Activated naive CD4-positive, alpha-beta T cell treated with anti-CD3 and anti-CD28 coated beads, Interleukin-2, amount 50 U/mL, for 72 hours (primary cell): ENCODE measurements around the gene CENPN. TPM values are rescaled to one million over a fixed set of nuclear protein-coding genes. Genes with fewer than 3 reads are reported as not detected.

Experiments
- ATAC-seq, 2 donors: fragments of 150-1000 bp; cut with Tn5 transposase; 2 replicates each; pipeline ENCODE4 v1.10.0; 2021; ENCODE audit warnings: mild to moderate bottlenecking in 2 of 2, moderate library complexity in 2 of 2
- DNase-seq, 2 donors: peaks; one replicate each; pipeline ENCODE4 v3.0.0; 2021 to 2022; ENCODE audit warnings: low spot score in 2 of 2
- H3K27ac Mint-ChIP-seq, 2 donors: one replicate each; pipeline ENCODE4 v1.8.0; 2022; ENCODE audit warnings: mild to moderate bottlenecking in 2 of 2, mixed read lengths in 2 of 2
- H3K36me3 Mint-ChIP-seq, 2 donors: one replicate each; pipeline ENCODE4 v1.8.0; 2022; ENCODE audit warnings: mixed read lengths in 2 of 2
- H3K9me3 Mint-ChIP-seq, 2 donors: one replicate each; pipeline ENCODE4 v1.8.0; 2022; ENCODE audit warnings: mixed read lengths in 2 of 2
- total RNA-seq, 2 donors: library from RNA; stranded (reverse); gene quantifications; one replicate each; pipeline ENCODE4 v1.2.3, GENCODE V29; 2022

The CENPN gene
- total RNA-seq, 2 donors from 2014 or later, result 41.7 to 57.9 TPM

DNA sequence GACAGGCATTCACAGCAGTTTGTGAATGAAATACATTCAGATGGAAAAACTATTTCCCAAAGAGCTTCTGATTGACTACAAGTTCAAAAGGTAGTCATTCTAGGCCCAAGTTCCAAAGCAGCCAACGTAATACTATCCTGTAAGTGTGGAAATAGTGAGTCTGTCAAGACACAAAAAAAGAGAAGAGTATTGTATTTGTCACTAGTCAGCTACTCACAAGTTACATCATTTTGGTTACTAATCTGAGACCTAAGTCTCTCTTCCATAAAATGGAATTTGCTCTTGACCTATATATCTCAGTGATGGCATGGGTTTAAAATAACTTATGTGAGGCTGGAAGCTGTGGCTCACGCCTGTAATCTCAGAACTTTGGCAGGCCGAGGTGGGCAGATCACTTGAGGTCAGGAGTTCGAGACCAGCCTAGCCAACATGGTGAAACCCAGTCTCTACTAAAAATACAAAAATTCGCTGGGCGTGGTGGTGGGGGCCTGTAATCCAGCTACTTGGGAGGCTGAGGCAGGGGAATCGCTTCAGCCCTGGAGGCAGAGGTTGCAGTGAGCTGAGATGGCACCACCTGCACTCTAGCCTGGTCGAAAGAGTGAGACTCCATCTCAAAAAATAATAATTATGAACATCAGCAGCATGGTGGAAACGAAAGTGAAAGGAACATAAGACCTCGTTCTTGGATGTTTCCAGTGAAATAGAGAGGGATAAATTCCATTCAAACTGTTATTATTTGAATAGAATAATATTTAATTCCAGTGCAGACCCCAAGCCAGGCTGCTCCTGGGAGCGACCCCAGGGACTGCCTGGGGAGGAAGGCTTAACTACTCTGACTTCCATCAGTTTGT, 3.2 kb upstream of the CENPN start:
- DNase-seq (no peak), ATAC-seq (peak; percentile 4 to 23)
- Mint-ChIP-seq H3K36me3 (peaks cover 14 to 62% of the 10 kb centered on the region in 2 donors), H3K27ac (peak overlapping the region; percentile 92 to 93), H3K9me3 (no peaks in the 10 kb centered on the region)

DNA sequence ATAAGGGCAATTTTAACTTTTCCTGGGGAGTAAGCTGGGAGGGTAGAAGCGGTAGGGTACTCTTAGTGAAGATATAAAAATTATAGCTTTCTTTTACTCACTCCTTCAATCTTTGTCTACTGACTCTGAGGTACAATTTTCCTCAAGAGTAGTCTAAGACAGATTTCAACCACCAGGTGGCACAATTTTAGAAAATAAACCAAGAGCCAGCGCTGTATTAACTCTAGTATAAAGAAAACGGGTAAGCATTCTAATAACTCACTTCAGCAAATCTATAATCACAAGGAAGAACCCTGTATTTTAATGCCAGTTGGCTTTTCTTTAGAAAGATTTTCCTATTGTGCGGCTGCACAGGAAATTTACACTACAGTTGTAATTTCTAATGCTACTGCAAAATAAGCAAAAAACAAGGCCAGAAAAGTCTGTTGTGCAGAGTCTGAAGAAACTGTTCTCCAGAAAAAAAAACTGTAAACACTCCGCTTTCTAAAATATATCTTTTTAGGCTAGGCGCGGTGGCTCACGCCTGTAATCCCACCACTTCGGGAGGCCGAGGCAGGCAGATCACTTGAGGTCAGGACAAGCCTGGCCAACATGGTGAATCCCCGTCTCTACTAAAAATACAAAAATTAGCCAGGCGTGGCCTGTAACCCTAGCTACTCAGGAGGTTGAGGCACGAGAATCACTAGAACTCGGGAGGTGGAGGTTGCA, 2.2 kb upstream of the CENPN start:
- Mint-ChIP-seq H3K9me3 (no peaks in the 10 kb centered on the region), H3K36me3 (peaks cover 14 to 61% of the 10 kb centered on the region in 2 donors), H3K27ac (peak overlapping the region; percentile 92 to 93)
- no peak for ATAC-seq
- peak in 1 of 2 donors; percentile 50 for DNase-seq

- Mint-ChIP-seq H3K27ac (peak overlapping the region; percentile 96 to 99), H3K9me3 (no peaks in the 10 kb centered on the region), H3K36me3 (peaks cover 14 to 56% of the 10 kb centered on the region in 2 donors)
- ATAC-seq (no peak), DNase-seq (no peak)
Measured at GRCh38 chr16:81005610-81006161, 1.3 kb upstream of the CENPN start.

- Mint-ChIP-seq H3K36me3 (peaks cover 20 to 61% of the 10 kb centered on the region in 2 donors), H3K9me3 (no peaks in the 10 kb centered on the region)
- peak; percentile 43 to 52 for ATAC-seq
Measured at GRCh38 chr16:81006211-81006812, 702 bp upstream of the CENPN start.

GRCh38 chr16:81008505-81008789, 1.4 kb downstream of the CENPN start:
- no peak for ATAC-seq
- Mint-ChIP-seq H3K36me3 (peaks cover 29 to 59% of the 10 kb centered on the region in 2 donors), H3K27ac (peak overlapping the region; percentile 77 to 99), H3K9me3 (no peaks in the 10 kb centered on the region)
- DNase-seq, result no peak

More at GRCh38 chr16:81006211-81006812, 702 bp upstream of the CENPN start:
- peak overlapping the region; percentile 96 to 99 for H3K27ac Mint-ChIP-seq
- peak in 1 of 2 donors; percentile 77 for DNase-seq

GRCh38 chr16:81012974-81013373, 6.0 kb downstream of the CENPN start:
- Mint-ChIP-seq H3K27ac (peak overlapping the region in 1 of 2 donors; percentile 84), H3K9me3 (no peaks in the 10 kb centered on the region), H3K36me3 (peaks cover 15 to 41% of the 10 kb centered on the region in 2 donors)
- DNase-seq, result no peak
- no peak for ATAC-seq

GRCh38 chr16:81014672-81015071, 7.7 kb downstream of the CENPN start:
- Mint-ChIP-seq H3K27ac (peak overlapping the region in 1 of 2 donors; percentile 23), H3K36me3 (peaks cover 15 to 31% of the 10 kb centered on the region in 2 donors), H3K9me3 (no peaks in the 10 kb centered on the region)
- DNase-seq (no peak), ATAC-seq (peak in 1 of 2 donors; percentile 79)

GRCh38 chr16:81018496-81018895, 11.5 kb downstream of the CENPN start:
- no peak for DNase-seq
- ATAC-seq, result no peak
- Mint-ChIP-seq H3K27ac (no peak overlapping the region), H3K9me3 (no peaks in the 10 kb centered on the region), H3K36me3 (peaks cover 5 to 18% of the 10 kb centered on the region in 2 donors)

GRCh38 chr16:81026429-81026828, 19.4 kb downstream of the CENPN start:
- ATAC-seq, result no peak
- DNase-seq, result no peak
- peaks cover 15 to 55% of the 10 kb centered on the region in 2 donors for H3K36me3 Mint-ChIP-seq
- H3K27ac Mint-ChIP-seq, result no peak overlapping the region
- H3K9me3 Mint-ChIP-seq, result peaks cover 0 to 7% of the 10 kb centered on the region in 2 donors

- peaks cover 19 to 56% of the 10 kb centered on the region in 2 donors for H3K36me3 Mint-ChIP-seq
- peak overlapping the region; percentile 22 to 74 for H3K27ac Mint-ChIP-seq
- DNase-seq (no peak), ATAC-seq (peak; percentile 76 to 88)
- H3K9me3 Mint-ChIP-seq, result peaks cover 0 to 7% of the 10 kb centered on the region in 2 donors
Measured at GRCh38 chr16:81029930-81030604, 23.1 kb downstream of the CENPN start.

- DNase-seq (peak; percentile 88 to 92), ATAC-seq (peak; percentile 95 to 97)
- Mint-ChIP-seq H3K27ac (peak within 1 kb of the TSS; percentile 49 to 65), H3K9me3 (no peaks in the 10 kb centered on the region), H3K36me3 (peaks cover 11 to 25% of the 10 kb centered on the region in 2 donors)
Measured at GRCh38 chr16:81035398-81035974, 28.5 kb downstream of the CENPN start, which contains the start of gene ATMIN. Gene ATMIN, plus strand, starts transcription at chr16:81035842. Its CDS starts 29 bp downstream, at chr16:81035871.

GRCh38 chr16:81035975-81036750, 29.1 kb downstream of the CENPN start:
- Mint-ChIP-seq H3K9me3 (no peaks in the 10 kb centered on the region), H3K36me3 (peaks cover 11 to 22% of the 10 kb centered on the region in 2 donors), H3K27ac (peak overlapping the region in 1 of 2 donors; percentile 49)
- DNase-seq, result peak in 1 of 2 donors; percentile 46
- peak; percentile 68 to 75 for ATAC-seq

- ATAC-seq (no peak), DNase-seq (no peak)
- peak overlapping the region; percentile 14 to 49 for H3K27ac Mint-ChIP-seq
- H3K9me3 Mint-ChIP-seq, result no peaks in the 10 kb centered on the region
- H3K36me3 Mint-ChIP-seq, result peaks cover 17% of the 10 kb centered on the region in 2 donors
Measured at GRCh38 chr16:81036751-81037350, 29.8 kb downstream of the CENPN start.

GRCh38 chr16:81040131-81040530, 33.1 kb downstream of the CENPN start:
- ATAC-seq (no peak), DNase-seq (no peak)
- Mint-ChIP-seq H3K36me3 (peaks cover 12 to 25% of the 10 kb centered on the region in 2 donors), H3K9me3 (no peaks in the 10 kb centered on the region), H3K27ac (peak overlapping the region; percentile 0 to 69)

DNA sequence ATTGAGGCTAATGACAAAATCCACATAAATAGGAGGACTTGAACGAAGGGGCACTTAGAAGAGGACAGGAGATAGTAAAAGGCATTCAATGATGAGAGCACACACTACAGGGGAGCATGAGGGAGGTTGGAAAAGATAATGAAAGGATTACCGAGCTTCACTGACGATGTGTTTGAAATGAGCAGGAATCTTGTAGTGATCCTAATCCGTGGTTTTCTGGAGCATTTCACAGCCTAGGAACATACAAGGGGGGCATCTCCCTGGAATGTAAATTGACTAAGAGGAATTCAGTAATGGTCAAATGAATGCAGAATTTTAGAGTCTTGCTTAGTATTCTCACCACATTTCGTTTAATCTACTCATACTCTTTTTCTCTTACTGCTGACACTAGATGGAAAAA, 33.8 kb downstream of the CENPN start:
- Mint-ChIP-seq H3K9me3 (no peaks in the 10 kb centered on the region), H3K27ac (peak overlapping the region; percentile 0 to 69), H3K36me3 (peaks cover 12 to 25% of the 10 kb centered on the region in 2 donors)
- DNase-seq, result no peak
- no peak for ATAC-seq
